A549 (cell line): Measurements from ENCODE around the gene SIGLECL1. TPM values are rescaled to one million over a fixed set of nuclear protein-coding genes. Genes with fewer than 3 reads are reported as not detected.

ENCODE experiments used
- ATAC-seq, 2 experiments: fragments of 200-7000 bp in 1 of 2; fragments of >200 bp in 1 of 2; cut with Nextera tagmentation in 1 of 2; cut with Tn5 transposase in 1 of 2; 3 replicates each; pipeline versions ENCODE4 v1.8.0 to v1.9.1; 2018 to 2020; ENCODE audit warnings: mild to moderate bottlenecking in 1 of 2, moderate library complexity in 1 of 2
- CTCF ChIA-PET: fragments of 300-600 bp; sonication (Branson Sonifier 250); formaldehyde crosslinking; extraction: SDS; loops from one replicate; lab custom pipeline; 2021; ENCODE audit warnings: antibody characterized with exemption, inconsistent platforms; lab: Yijun Ruan, JAX
- POLR2A ChIA-PET: fragments of 350-600 bp; formaldehyde crosslinking; extraction: SDS; loops from one replicate; lab custom pipeline; 2021; ENCODE audit warnings: antibody characterized with exemption, inconsistent platforms; lab: Yijun Ruan, JAX
- DNase-seq, 2 experiments: peaks; one replicate each; pipeline versions ENCODE4 v3.0.0 to v3.0.0-alpha.2; 2011 to 2016; ENCODE audit warnings: low read depth in 1 of 2, low spot score in 1 of 2
- FAIRE-seq: peaks from 2 replicates; lab custom pipeline; 2011; peaks lifted over from hg19 to GRCh38; lab: Jason Lieb, UNC
- H3K27ac ChIP-seq, 2 experiments: fragments of >200 bp; sonication (Bioruptor Twin); formaldehyde crosslinking; 3 replicates each; pipeline ENCODE4 v1.5.1; 2016 to 2017
- H3K4me1 ChIP-seq: fragments of >200 bp; sonication (Bioruptor Twin); formaldehyde crosslinking; 3 replicates; pipeline ENCODE4 v1.6.1; 2016
- H3K4me2 ChIP-seq: fragments of >200 bp; sonication (Bioruptor Twin); formaldehyde crosslinking; 3 replicates; pipeline ENCODE4 v1.6.1; 2016
- H3K4me3 ChIP-seq: fragments of >200 bp; sonication (Bioruptor Twin); formaldehyde crosslinking; 3 replicates; pipeline ENCODE4 v1.5.1; 2016
- H3K9me3 ChIP-seq: fragments of >200 bp; sonication (Bioruptor Twin); formaldehyde crosslinking; 3 replicates; pipeline ENCODE4 v1.6.1; 2016
- BCL3 ChIP-seq: fragments of >200 bp; sonication (Bioruptor Twin); formaldehyde crosslinking; IDR thresholded peaks from 3 replicates; pipeline ENCODE4 v1.6.1; 2016
- BHLHE40 ChIP-seq: IDR thresholded peaks from 2 replicates; pipeline ENCODE4 v1.6.1; 2012; ENCODE audit warnings: low read depth, low read length, inconsistent platforms
- CBX2 ChIP-seq: fragments of 200-600 bp; sonication (generic); IDR thresholded peaks from 2 replicates; pipeline ENCODE4 v1.6.1; 2016; ENCODE audit warnings: low read depth, mild to moderate bottlenecking, borderline replicate concordance
- CEBPB ChIP-seq, 2 experiments: fragments of >200 bp in 1 of 2; sonication (Bioruptor Twin) in 1 of 2; formaldehyde crosslinking in 1 of 2; IDR thresholded peaks; 2 replicates each; pipeline ENCODE4 v1.6.1; 2012 to 2016
- E2F6 ChIP-seq: IDR thresholded peaks from 2 replicates; pipeline ENCODE4 v1.6.1; 2012; ENCODE audit warnings: low read depth, borderline replicate concordance
- EHF ChIP-seq: fragments of 250-450 bp; sonication (Bioruptor Pico); IDR thresholded peaks from 2 replicates; pipeline ENCODE4 v1.5.0; 2020; ENCODE audit warnings: mild to moderate bottlenecking
- FOXS1 ChIP-seq: fragments of 250-450 bp; sonication (Bioruptor Pico); IDR thresholded peaks from 2 replicates; pipeline ENCODE4 v1.5.0; 2020; ENCODE audit warnings: mild to moderate bottlenecking, moderate library complexity
- GATA3 ChIP-seq: IDR thresholded peaks from 2 replicates; pipeline ENCODE4 v1.6.1; 2012; ENCODE audit warnings: borderline replicate concordance
- HEYL ChIP-seq: fragments of 250-450 bp; sonication (Bioruptor Pico); IDR thresholded peaks from 2 replicates; pipeline ENCODE4 v1.8.0; 2021; ENCODE audit warnings: mild to moderate bottlenecking, moderate library complexity
- HOXA7 ChIP-seq: fragments of 250-450 bp; sonication (Bioruptor Pico); IDR thresholded peaks from 2 replicates; pipeline ENCODE4 v1.5.0; 2020; ENCODE audit warnings: mild to moderate bottlenecking, moderate library complexity
- JUN ChIP-seq, 2 experiments: fragments of >200 bp; sonication (Bioruptor Twin); formaldehyde crosslinking; IDR thresholded peaks; 2 replicates in 1 of 2; 3 replicates in 1 of 2; pipeline ENCODE4 v1.6.1; 2016 to 2017
- KDM1A ChIP-seq: fragments of 200-600 bp; sonication (generic); IDR thresholded peaks from 2 replicates; pipeline ENCODE4 v1.6.1; 2016; ENCODE audit warnings: low read depth, mild to moderate bottlenecking
- KDM5A ChIP-seq: fragments of 200-600 bp; sonication (generic); IDR thresholded peaks from 2 replicates; pipeline ENCODE4 v1.6.1; 2016; ENCODE audit warnings: antibody characterized with exemption, mild to moderate bottlenecking
- MAFK ChIP-seq: fragments of 450-650 bp; IDR thresholded peaks from 2 replicates; pipeline ENCODE4 v1.6.1; 2014; ENCODE audit not compliant: partially characterized antibody
- MAX ChIP-seq: IDR thresholded peaks from 2 replicates; pipeline ENCODE4 v1.6.1; 2012
- MYC ChIP-seq: IDR thresholded peaks from 2 replicates; pipeline ENCODE4 v1.6.1; 2012; ENCODE audit warnings: mild to moderate bottlenecking, inconsistent platforms, low read length, improper control_type of control experiment, borderline replicate concordance
- NR3C1 ChIP-seq: fragments of >200 bp; sonication (Bioruptor Twin); formaldehyde crosslinking; IDR thresholded peaks from 3 replicates; pipeline ENCODE4 v1.6.1; 2017
- PBX3 ChIP-seq: IDR thresholded peaks from 2 replicates; pipeline ENCODE4 v1.6.1; 2012
- POLR2AphosphoS2 ChIP-seq: conservative IDR thresholded peaks from 2 replicates; pipeline ENCODE4 v1.6.1; 2012; ENCODE audit warnings: low read length, improper control_type of control experiment, inconsistent platforms
- RCOR1 ChIP-seq: fragments of 150-350 bp; IDR thresholded peaks from 2 replicates; pipeline ENCODE4 v1.6.1; 2014; ENCODE audit warnings: antibody characterized with exemption, low read length, low read depth
- REST ChIP-seq: fragments of 200-600 bp; sonication (generic); IDR thresholded peaks from 2 replicates; pipeline ENCODE4 v1.6.1; 2016; ENCODE audit warnings: antibody characterized with exemption, mild to moderate bottlenecking, moderate library complexity
- RNF2 ChIP-seq: fragments of 200-600 bp; sonication (generic); IDR thresholded peaks from 2 replicates; pipeline ENCODE4 v1.6.1; 2016; ENCODE audit warnings: low read depth, mild to moderate bottlenecking, antibody characterized with exemption, moderate library complexity, borderline replicate concordance
- SREBF2 ChIP-seq: fragments of 450-650 bp; IDR thresholded peaks from 2 replicates; pipeline ENCODE4 v1.6.1; 2014; ENCODE audit warnings: mild to moderate bottlenecking, moderate library complexity
- TFCP2L1 ChIP-seq: fragments of 250-450 bp; sonication (Bioruptor Pico); IDR thresholded peaks from 2 replicates; pipeline ENCODE4 v1.5.0; 2021; ENCODE audit warnings: mild to moderate bottlenecking
- USF2 ChIP-seq: fragments of 450-650 bp; IDR thresholded peaks from 2 replicates; pipeline ENCODE4 v1.6.1; 2014; ENCODE audit warnings: antibody characterized with exemption
- ZC3H11A ChIP-seq: fragments of 450-650 bp; IDR thresholded peaks from 2 replicates; pipeline ENCODE4 v1.6.1; 2014; ENCODE audit warnings: antibody characterized with exemption, mild to moderate bottlenecking
- ZNF302 ChIP-seq: fragments of 250-450 bp; sonication (Bioruptor Pico); IDR thresholded peaks from 2 replicates; pipeline ENCODE4 v1.9.0; 2021; ENCODE audit warnings: inconsistent platforms, mild to moderate bottlenecking, moderate library complexity
- ZSCAN20 ChIP-seq: fragments of 250-450 bp; sonication (Bioruptor Pico); IDR thresholded peaks from 2 replicates; pipeline ENCODE4 v1.8.0; 2022; ENCODE audit warnings: mild to moderate bottlenecking, moderate library complexity
- WGBS: methylation state at CpG from one replicate; pipeline ENCODE4 v1.1.6; 2017; ENCODE audit errors: missing lambda C conversion rate; 5-methylcytosine and 5-hydroxymethylcytosine counted together
- polyA plus RNA-seq, 4 experiments: library from polyadenylated mRNA; depleted of rRNA in 3 of 4; stranded (reverse); fragments of >200 nt; fragmentation: RNase III in 1 of 4; extraction: RNeasy Plus Mini Kit Qiagen cat#74134 plus additional on column Dnase treatment in 1 of 4; gene quantifications; 2 replicates in 3 of 4; 3 replicates in 1 of 4; pipeline ENCODE4 v1.2.3, GENCODE V29; 2011 to 2017

Gene SIGLECL1
- polyA plus RNA-seq, 2 of the 4 experiments (the other 2 are of a cell fraction) = not detected

- H3K27ac ChIP-seq = no peak overlapping the region
- H3K4me2 ChIP-seq = no peak overlapping the region
- H3K4me3 ChIP-seq = no peak overlapping the region
- POLR2A ChIA-PET = no interaction called here
- no peaks in the 10 kb centered on the region for H3K4me1 ChIP-seq
- no peak for TF ChIP-seq GATA3
- TF ChIP-seq RNF2 = no peak
- TF ChIP-seq USF2 = no peak
- TF ChIP-seq KDM5A = no peak
- no peak for TF ChIP-seq FOXS1 (CRISPR knock-in tag)
- no peak for TF ChIP-seq TFCP2L1
- no peak for TF ChIP-seq POLR2AphosphoS2
- TF ChIP-seq E2F6 = no peak
- TF ChIP-seq SREBF2 = no peak
- TF ChIP-seq BCL3 = no peak
- TF ChIP-seq HEYL (CRISPR knock-in tag) = no peak
- TF ChIP-seq RCOR1 = no peak
- TF ChIP-seq KDM1A = no peak
- no peak for TF ChIP-seq ZC3H11A
- TF ChIP-seq JUN (IDR thresholded peaks at IDR 0.05) = no peak
- TF ChIP-seq CBX2 = no peak
- no peak for TF ChIP-seq ZNF302 (CRISPR knock-in tag)
- no peak for TF ChIP-seq HOXA7 (CRISPR knock-in tag)
- no peak for TF ChIP-seq EHF
- no peak for TF ChIP-seq MAX
- peaks cover 5% of the 10 kb centered on the region for H3K9me3 ChIP-seq
- 47% methylated on average over 14 of the region's 14 CpGs for WGBS
- DNase-seq (no peak), ATAC-seq (no peak), FAIRE-seq (no peak)
- CTCF ChIA-PET = no interaction called here
These were observed 42.8 kb downstream of the SIGLECL1 start for GRCh38 chr19:51293571-51294210.

- Histone ChIP-seq H3K4me3 (no peak overlapping the region), H3K4me2 (no peak overlapping the region), H3K9me3 (peaks cover 5% of the 10 kb centered on the region), H3K27ac (no peak overlapping the region), H3K4me1 (no peaks in the 10 kb centered on the region)
- peak in 1 of 2 experiments; percentile 45; a peak in 2 of 6 replicates for ATAC-seq
- no peak for FAIRE-seq
- POLR2A ChIA-PET = no interaction called here
- WGBS = 60% methylated on average over 22 of the region's 23 CpGs
- DNase-seq = no peak
- CTCF ChIA-PET = interaction anchor here (1.9 kb wide), 1 partner anchor 11 kb away, joined by 6 read pairs; no protein-coding TSS in a partner anchor
- TF ChIP-seq BCL3 (no peak), REST (no peak), KDM5A (no peak), CEBPB (IDR thresholded peaks at IDR 0.05) (no peak), TFCP2L1 (no peak), BHLHE40 (no peak), PBX3 (no peak), MYC (no peak), MAFK (no peak), RCOR1 (no peak), NR3C1 (no peak), ZSCAN20 (CRISPR knock-in tag) (no peak), CBX2 (no peak), KDM1A (no peak), MAX (no peak)
These were observed 43.5 kb downstream of the SIGLECL1 start for GRCh38 chr19:51294211-51294976.
